ENCODE measurements around the gene SIX3.

The SIX3 gene

DNA sequence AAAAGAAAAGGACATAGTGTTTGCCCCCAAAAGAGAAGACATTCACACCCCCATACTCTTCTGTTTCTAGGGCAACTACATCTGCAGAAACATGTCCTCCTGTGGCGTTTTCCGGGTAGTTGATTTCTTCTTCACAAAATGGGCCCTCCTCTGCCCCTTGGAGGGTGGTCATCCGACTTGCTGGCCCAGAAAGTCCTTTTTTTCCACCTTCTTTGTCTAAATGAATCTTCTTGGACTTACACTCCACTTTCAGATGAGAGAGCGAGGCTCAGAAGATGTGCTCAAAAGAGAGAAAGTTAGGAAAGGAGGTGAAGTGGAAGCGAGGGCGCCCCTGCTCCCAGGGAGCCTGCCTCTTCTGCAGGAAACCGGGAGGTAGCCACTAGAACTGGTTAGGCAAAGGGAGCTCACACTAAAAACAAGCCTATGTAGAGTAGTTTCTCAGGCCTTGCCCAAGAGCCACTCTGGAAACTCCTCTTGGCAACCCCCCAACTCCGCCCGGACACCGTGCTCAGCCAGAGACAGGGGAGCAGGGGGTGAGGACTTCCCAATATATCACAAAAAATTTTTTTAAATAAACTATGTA is 10.2 kb upstream of the SIX3 start:
- no peak for DNase-seq (ENCODE audit: low read depth in 2 of 2)

DNA sequence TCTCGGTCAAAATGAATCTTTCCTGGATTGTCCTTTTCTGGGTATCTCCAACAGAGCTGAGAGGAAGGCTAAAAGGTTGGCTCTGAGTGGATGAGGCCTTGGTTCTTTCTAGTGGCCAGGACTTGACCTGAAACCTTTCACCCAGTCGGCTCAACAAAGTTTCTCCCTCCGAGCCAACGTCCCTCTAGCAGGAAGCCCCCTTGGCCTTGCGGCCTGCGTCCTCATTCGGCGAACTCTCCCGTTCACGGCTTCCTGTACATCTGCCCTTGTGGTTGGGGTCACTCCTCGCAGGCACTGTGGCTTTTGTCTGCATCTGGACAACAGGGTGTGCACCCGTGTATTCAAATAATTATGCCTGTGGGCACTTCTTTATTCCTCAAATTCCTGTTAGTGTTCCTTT is 9.4 kb upstream of the SIX3 start:
- no peak for DNase-seq (ENCODE audit: low read depth in 2 of 2)

GRCh38 chr2:44932564-44933392 is 8.7 kb upstream of the SIX3 start:
- no peak for DNase-seq (ENCODE audit: low read depth in 2 of 2)

DNA sequence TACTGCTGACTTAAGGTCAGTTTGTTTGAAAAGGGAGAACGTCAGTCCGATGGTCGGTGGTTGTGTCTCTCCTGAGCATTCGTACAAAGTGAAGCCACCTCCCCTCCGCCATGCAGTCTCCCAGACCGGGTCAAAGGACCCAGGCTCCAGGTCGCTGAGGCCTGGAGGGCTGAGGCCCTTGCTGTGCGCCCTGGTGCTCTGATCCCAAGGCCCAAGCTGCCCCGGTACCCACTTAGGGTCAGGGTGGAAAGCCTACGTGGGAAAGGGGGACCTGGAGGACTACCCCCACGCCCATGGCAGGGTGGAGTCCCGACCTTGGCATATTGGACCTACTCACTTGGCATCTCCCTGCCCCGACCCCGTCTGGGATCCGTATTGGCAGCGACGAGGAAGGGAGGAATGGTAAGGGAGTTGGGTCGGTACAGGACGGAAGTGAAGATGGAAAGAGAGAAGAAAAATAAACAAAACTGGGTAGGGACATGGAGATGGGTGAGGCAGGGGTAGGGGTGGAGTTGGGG is 8.0 kb upstream of the SIX3 start:
- no peak for DNase-seq (ENCODE audit: low read depth in 2 of 2)

- no peak for DNase-seq (ENCODE audit: low read depth in 2 of 2)
Measured at GRCh38 chr2:44934038-44934982, 7.2 kb upstream of the SIX3 start.

- no peak for DNase-seq (ENCODE audit: low read depth in 2 of 2)
Measured at GRCh38 chr2:44934983-44935728, 6.3 kb upstream of the SIX3 start.

- no peak for DNase-seq (ENCODE audit: low read depth in 2 of 2)
Measured at GRCh38 chr2:44935729-44936098, 5.8 kb upstream of the SIX3 start.

GRCh38 chr2:44936275-44936674 is 5.2 kb upstream of the SIX3 start:
- DNase-seq (ENCODE audit: low read depth in 2 of 2) = no peak

DNA sequence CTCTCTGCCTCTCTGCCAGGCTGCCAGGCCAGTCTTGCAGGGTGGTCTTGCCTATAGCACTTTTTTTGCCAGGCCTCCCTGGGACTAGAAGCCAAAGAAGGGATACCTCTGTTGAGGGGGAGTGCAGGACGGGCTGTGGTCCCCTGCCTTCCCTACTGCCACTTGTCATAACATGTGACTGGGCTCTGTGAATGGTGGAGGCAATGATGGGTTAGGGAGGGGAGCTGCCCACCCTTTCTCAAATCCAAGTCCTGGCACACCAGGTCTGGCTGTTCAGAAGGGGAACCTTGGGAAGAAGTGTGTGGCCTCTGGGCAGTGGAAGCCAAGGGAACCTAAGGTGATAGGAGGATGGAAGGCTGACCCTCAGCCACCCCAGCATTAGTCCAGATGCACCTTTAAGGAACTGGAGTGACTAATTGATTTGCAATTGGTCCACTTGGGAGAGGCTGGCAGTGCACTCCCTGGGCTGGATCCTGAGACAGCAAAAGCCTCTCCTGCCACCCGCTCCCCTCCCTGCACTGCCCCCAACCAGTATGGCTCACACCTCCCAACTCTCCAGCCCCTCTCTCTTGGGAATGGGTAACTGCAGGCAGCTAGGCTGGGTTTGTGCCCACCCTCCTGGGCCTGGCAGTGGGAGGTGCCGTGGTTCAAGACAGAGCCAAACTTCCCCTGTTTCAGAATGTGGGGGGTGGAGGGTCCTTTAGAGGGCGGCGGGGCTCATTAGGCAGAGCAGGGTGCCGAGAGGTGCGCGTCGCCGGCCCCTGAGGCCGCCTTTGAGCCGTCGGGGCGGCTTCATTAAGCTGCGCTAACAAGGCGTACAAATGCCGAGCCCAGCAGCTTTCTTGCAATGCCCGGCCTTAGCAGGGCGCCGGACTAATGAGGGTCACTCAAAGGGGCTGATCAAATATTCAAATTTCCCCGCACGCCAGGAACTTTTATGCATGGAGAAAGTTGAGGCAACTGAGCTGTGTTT is 4.5 kb upstream of the SIX3 start:
- no peak for DNase-seq (ENCODE audit: low read depth in 2 of 2)

- DNase-seq (ENCODE audit: low read depth in 2 of 2) = no peak
Measured at GRCh38 chr2:44937688-44938240, 3.7 kb upstream of the SIX3 start.

DNA sequence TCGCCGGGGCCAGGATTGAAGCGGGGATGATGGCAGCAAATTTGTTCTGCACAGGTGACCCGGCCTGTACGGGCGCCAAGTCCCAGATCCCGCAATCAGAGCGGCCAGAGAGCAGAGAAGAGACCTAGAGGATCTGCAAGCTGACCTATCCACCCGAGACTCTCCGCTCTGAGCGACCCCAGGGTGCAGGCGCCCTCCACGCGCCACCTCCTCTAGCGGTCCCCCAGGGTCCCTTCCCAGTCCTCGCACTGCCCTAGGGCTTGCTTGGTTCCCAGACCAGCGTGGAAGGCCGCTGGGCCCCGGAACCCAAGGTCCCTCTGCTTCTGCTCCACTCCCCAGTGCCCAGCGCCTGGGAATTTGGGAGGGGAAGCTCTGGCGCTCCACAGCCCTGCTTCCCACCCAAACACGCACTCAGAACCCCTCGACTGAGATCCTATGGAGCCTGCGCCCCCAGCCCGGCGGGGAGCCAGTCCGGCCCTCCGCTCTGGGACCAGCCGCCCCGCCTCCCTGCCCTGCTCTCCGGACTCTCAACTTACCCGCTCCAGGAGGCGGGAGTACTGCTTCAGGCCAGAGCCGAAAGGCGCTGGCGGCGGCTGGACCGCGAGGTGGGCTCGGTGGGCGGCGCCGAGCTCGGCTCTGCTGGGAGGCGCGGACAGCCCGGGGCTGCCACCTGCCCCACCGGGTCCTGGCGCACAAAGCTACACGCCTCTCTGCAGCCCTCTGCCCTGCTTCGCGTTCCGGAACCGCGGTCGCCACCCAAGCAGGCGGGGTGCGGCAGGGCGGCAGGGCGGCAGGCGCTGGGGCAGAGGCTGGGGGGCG is 3.0 kb upstream of the SIX3 start:
- DNase-seq (ENCODE audit: low read depth in 2 of 2) = no peak

- no peak for DNase-seq (ENCODE audit: low read depth in 2 of 2)
Measured at GRCh38 chr2:44939106-44940048, 2.1 kb upstream of the SIX3 start.

DNA sequence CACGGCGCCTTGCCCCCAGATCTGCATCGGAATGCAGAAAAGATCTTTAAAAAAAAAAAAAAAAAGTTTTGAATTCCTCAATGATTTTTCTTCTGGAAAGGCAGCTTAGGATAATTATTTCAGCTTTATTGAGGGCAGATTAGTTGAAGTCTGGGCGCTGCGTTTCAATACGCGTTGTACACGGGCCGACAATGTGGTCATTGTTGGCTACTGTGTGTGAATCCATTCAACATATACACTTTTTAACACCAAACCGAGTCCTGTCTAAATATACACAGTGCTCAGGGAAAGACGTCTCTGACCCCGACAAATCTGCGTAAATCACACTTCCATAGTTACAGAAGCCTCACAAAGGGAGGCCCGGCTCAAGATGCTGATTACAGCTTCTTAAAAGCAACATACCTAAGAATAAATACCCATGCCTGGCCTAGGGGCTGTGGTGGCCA is 1.4 kb upstream of the SIX3 start:
- DNase-seq (ENCODE audit: low read depth in 2 of 2) = no peak

DNA sequence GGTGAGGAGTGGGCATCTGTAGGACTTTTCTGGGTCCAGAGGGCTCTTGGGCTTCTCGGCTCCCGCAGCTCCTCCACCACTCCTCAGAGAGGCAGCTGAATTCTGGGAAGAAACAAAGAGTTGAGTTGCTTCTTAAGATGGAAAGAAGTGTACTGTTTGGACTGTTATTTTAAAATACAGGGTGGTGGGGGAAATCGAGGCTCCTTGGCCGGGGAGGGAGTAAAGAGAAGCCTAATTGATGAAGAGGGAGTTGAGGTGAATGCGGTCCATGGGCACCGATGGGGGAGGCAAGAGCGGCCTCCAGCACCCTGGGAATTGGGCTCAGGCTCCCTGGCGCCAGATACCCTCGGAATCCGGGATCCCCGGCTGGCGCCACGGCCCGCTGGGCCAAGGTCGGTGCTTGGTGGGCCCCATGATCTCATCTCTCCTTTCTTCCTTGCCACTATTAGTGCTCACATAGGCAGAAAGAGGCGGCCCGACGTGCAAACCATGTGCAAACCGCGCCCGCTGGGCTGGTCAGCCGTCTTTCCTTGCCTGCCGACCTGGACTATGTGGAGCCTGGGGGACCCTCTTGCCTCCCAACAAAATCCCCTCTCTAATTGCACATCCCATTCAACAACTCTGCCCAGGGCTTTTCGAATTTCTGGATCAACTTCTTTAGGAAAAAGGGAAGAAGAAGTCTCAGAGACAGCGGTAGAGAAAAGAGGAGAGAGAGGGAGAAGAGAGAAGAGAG is 604 bp upstream of the SIX3 start:
- DNase-seq (ENCODE audit: low read depth in 2 of 2) = no peak

GRCh38 chr2:44942304-44943030 is 965 bp downstream of the SIX3 start:
- no peak for DNase-seq (ENCODE audit: low read depth in 2 of 2)

- DNase-seq (ENCODE audit: low read depth in 2 of 2) = no peak
Measured at GRCh38 chr2:44943031-44943692, 1.7 kb downstream of the SIX3 start.
